ENCODE measurements around the gene IGFN1.
"Not testable (repeated sequence)": the region's sequence is repeated elsewhere in the genome, so short reads cannot be mapped to it uniquely, and the experiment has no call there.

The IGFN1 gene

DNA sequence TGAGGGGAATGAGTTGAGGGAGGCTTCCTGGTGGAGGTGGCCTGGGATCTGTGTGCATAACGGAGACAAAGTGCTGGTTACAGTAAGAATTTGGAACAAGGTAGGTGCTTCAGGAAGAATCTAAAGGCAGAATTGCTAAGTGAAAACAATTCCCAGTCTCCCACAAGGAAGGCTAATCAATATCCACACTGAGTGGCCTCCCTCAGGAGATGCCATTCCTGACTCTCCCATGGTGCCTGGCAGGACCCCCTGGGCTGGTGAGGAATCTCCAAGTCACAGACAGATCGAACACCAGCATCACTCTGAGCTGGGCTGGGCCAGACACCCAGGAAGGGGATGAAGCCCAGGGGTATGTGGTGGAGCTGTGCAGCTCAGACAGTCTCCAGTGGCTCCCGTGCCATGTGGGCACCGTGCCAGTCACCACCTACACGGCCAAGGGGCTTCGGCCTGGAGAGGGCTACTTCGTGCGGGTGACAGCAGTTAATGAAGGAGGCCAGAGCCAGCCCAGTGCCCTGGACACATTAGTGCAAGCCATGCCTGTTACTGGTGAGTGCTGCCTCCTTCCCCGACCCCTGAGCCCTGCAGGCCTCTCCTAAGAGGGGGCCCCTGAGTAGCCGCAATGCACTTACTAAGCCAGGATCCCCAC is 30.7 kb downstream of the IGFN1 start:
- no peak for DNase-seq
- TF ChIP-seq POLR2A (IDR thresholded peaks at IDR 0.05; ENCODE audit: low read length) (no peak), GATA1 (IDR thresholded peaks at IDR 0.05; ENCODE audit: low read depth, low read length) (no peak)

- no peak for TF ChIP-seq GATA1 (IDR thresholded peaks at IDR 0.05; ENCODE audit: low read depth, low read length)
- TF ChIP-seq POLR2A (IDR thresholded peaks at IDR 0.05; ENCODE audit: low read length), result no peak
- no peak for DNase-seq
Observed at GRCh38 chr1:201222125-201222524, 31.5 kb downstream of the IGFN1 start.

- TF ChIP-seq POLR2A (IDR thresholded peaks at IDR 0.05; ENCODE audit: low read length), result no peak
- no peak for TF ChIP-seq GATA1 (IDR thresholded peaks at IDR 0.05; ENCODE audit: low read depth, low read length)
- no peak for DNase-seq
Observed at GRCh38 chr1:201223852-201224665, 33.4 kb downstream of the IGFN1 start.

- TF ChIP-seq GATA1 (IDR thresholded peaks at IDR 0.05; ENCODE audit: low read depth, low read length), result no peak
- TF ChIP-seq POLR2A (IDR thresholded peaks at IDR 0.05; ENCODE audit: low read length), result no peak
- DNase-seq, result no peak
Observed at GRCh38 chr1:201224666-201225370, 34.2 kb downstream of the IGFN1 start.

DNA sequence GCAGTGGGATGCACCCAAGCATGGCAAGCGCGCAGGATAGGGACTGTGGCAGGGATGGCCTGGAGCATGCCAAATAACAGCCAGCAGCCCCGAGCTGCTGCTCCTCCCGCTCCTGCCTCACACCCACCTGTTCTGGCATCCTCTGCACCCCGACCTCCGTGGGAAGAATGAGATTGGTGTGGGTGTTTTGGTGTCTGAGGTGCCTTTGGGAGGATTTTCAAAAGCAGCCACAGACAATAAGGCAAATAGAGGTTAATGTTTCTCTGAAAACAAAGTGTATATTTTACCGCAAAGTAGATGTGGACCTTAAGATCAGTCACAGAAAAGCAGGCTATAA is 35.5 kb downstream of the IGFN1 start:
- no peak for TF ChIP-seq GATA1 (IDR thresholded peaks at IDR 0.05; ENCODE audit: low read depth, low read length)
- TF ChIP-seq POLR2A (IDR thresholded peaks at IDR 0.05; ENCODE audit: low read length), result no peak
- no peak for DNase-seq

GRCh38 chr1:201226859-201227488 is 36.4 kb downstream of the IGFN1 start:
- no peak for TF ChIP-seq POLR2A (IDR thresholded peaks at IDR 0.05; ENCODE audit: low read length)
- no peak for TF ChIP-seq GATA1 (IDR thresholded peaks at IDR 0.05; ENCODE audit: low read depth, low read length)
- no peak for DNase-seq

GRCh38 chr1:201228011-201228983 is 37.7 kb downstream of the IGFN1 start:
- DNase-seq, result no peak
- no peak for TF ChIP-seq POLR2A (IDR thresholded peaks at IDR 0.05; ENCODE audit: low read length)
- no peak for TF ChIP-seq GATA1 (IDR thresholded peaks at IDR 0.05; ENCODE audit: low read depth, low read length)

- TF ChIP-seq GATA1 (IDR thresholded peaks at IDR 0.05; ENCODE audit: low read depth, low read length) (no peak), POLR2A (IDR thresholded peaks at IDR 0.05; ENCODE audit: low read length) (no peak)
- DNase-seq, result no peak
Observed at GRCh38 chr1:201229095-201229494, 38.5 kb downstream of the IGFN1 start.

DNA sequence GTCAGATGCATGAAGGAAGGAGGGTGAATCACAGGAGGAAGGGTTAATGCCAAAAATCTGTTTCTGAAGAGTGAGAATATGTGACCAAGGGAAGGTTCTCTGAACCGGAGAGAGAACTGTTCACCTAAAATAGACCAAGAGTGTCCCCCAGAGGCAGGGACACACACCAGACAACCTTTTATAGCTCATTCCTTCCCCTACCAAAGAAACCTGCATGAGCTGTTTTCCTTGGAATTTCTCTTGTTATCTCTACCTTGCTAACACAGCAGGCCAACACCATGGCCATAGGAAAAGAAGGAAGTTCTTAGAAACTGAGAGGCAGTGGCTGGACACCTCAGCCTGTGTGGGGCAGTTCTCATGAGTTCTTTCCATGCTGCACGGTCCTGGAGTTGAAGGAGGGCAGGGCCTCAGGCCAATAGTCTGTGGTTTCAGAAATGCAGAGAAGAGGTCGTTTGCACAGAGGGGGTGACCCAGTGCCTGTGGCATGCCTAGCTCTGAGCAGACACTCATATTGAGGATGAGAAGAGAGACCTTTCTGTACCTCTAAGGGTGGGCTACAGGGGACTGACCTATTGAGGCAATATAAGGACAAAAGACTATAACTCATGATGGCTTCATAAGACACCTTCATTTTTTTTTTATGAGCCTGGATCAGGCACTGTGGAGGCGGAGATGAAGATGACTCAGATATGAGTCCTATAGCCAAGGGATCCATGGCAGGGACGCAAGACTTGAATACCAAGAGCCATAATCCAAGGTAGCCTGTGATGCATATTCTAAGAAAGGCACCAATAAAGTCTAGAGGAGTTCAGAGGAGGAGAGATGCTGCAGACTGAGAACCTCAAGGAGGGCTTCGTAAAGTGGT is 39.4 kb downstream of the IGFN1 start:
- no peak for DNase-seq
- TF ChIP-seq POLR2A (IDR thresholded peaks at IDR 0.05; ENCODE audit: low read length) (no peak), GATA1 (IDR thresholded peaks at IDR 0.05; ENCODE audit: low read depth, low read length) (no peak)

DNA sequence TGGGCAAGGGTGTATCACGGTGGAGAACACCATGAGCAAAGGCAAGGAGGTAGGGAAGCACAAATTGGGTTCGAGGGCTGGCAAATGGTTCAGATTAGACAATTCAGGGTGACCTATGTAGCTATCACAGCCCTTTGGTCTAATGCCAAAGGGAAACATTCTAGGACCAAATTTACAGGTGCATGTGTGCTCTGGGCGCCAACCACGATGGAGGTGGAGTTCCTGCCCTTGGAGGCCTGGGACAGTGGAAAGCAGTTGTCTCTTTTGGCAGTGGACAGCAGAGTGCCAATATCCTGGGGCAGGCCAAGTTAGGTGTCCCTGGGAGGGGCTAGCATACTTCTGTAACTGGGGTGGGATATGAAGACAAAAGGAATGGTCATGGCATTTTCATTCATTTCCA is 40.1 kb downstream of the IGFN1 start:
- TF ChIP-seq GATA1 (IDR thresholded peaks at IDR 0.05; ENCODE audit: low read depth, low read length), result no peak

GRCh38 chr1:201239646-201240045 is 49.0 kb downstream of the IGFN1 start:
- not testable (repeated sequence) for DNase-seq

More for the DNA sequence above, 40.1 kb downstream of the IGFN1 start:
- no peak for DNase-seq

DNA sequence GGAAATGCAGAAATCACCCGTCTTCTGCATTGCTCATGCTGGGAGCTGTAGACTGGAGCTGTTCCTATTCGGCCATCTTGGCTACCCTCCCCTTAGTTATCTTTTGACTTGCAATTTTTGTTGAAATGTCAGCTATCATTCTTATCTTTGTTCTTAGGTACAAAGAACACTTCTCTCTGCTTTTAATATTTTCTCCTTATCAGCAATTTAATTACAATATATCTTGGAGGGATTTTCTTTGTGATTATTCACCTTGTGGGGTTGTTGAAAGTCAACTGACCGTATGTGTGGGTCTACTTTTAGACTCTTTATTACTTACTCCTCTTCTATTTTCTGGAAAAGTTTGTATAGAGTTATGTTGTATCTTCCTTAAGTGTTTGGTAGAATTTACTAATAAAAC is 49.5 kb downstream of the IGFN1 start:
- no peak for DNase-seq
- no peak for TF ChIP-seq POLR2A (IDR thresholded peaks at IDR 0.05; ENCODE audit: low read length)
- TF ChIP-seq GATA1 (IDR thresholded peaks at IDR 0.05; ENCODE audit: low read depth, low read length), result no peak

All from erythroblast (primary cell).